ENCODE data around the gene C11orf58. TPM values are rescaled to one million over a fixed set of nuclear protein-coding genes. Genes with fewer than 3 reads are reported as not detected.

The C11orf58 gene
- 143 and 193 TPM in 2 replicates for total RNA-seq

GRCh38 chr11:16738193-16738946, at the start of gene C11orf58:
Gene C11orf58 (plus strand): TSS chr11:16738647. CDS start chr11:16738779, 132 bp downstream.
- DNase-seq (ENCODE audit: low read depth in 2 of 2) = peak; percentile 95 to 97

GRCh38 chr11:16690086-16690485, 48.4 kb upstream of the C11orf58 start:
- no peak for DNase-seq (ENCODE audit: low read depth in 2 of 2)

GRCh38 chr11:16703795-16704194, 34.7 kb upstream of the C11orf58 start:
- no peak for DNase-seq (ENCODE audit: low read depth in 2 of 2)

- DNase-seq (ENCODE audit: low read depth in 2 of 2) = no peak
These were observed 24.9 kb upstream of the C11orf58 start for GRCh38 chr11:16713594-16713993.

- DNase-seq (ENCODE audit: low read depth in 2 of 2) = no peak
These were observed 15.7 kb upstream of the C11orf58 start for GRCh38 chr11:16722581-16723344.

GRCh38 chr11:16727806-16728205, 10.6 kb upstream of the C11orf58 start:
- DNase-seq (ENCODE audit: low read depth in 2 of 2) = no peak

GRCh38 chr11:16737818-16738192, 642 bp upstream of the C11orf58 start:
- DNase-seq (ENCODE audit: low read depth in 2 of 2) = peak in 1 of 2 donors; percentile 34

GRCh38 chr11:16738947-16739815, 734 bp downstream of the C11orf58 start:
- peak in 1 of 2 donors; percentile 28 for DNase-seq (ENCODE audit: low read depth in 2 of 2)

- DNase-seq (ENCODE audit: low read depth in 2 of 2) = no peak
These were observed 3.0 kb downstream of the C11orf58 start for GRCh38 chr11:16741473-16741872.

- DNase-seq (ENCODE audit: low read depth in 2 of 2) = no peak
These were observed 5.0 kb downstream of the C11orf58 start for GRCh38 chr11:16743478-16743877.

- no peak for DNase-seq (ENCODE audit: low read depth in 2 of 2)
These were observed 5.8 kb downstream of the C11orf58 start for GRCh38 chr11:16744128-16744725.

GRCh38 chr11:16745950-16746605, 7.6 kb downstream of the C11orf58 start:
- DNase-seq (ENCODE audit: low read depth in 2 of 2) = no peak

- DNase-seq (ENCODE audit: low read depth in 2 of 2) = no peak
These were observed 10.6 kb downstream of the C11orf58 start for GRCh38 chr11:16749092-16749491.

- no peak for DNase-seq (ENCODE audit: low read depth in 2 of 2)
These were observed 11.2 kb downstream of the C11orf58 start for GRCh38 chr11:16749666-16750065.

- no peak for DNase-seq (ENCODE audit: low read depth in 2 of 2)
These were observed 12.0 kb downstream of the C11orf58 start for GRCh38 chr11:16750417-16750816.

- DNase-seq (ENCODE audit: low read depth in 2 of 2) = no peak
These were observed 20.1 kb downstream of the C11orf58 start for GRCh38 chr11:16758382-16759024.

GRCh38 chr11:16759857-16760508, 21.5 kb downstream of the C11orf58 start:
- peak in 1 of 2 donors; percentile 64 for DNase-seq (ENCODE audit: low read depth in 2 of 2)

GRCh38 chr11:16763746-16764145, 25.3 kb downstream of the C11orf58 start:
- no peak for DNase-seq (ENCODE audit: low read depth in 2 of 2)

GRCh38 chr11:16764888-16765287, 26.4 kb downstream of the C11orf58 start:
- no peak for DNase-seq (ENCODE audit: low read depth in 2 of 2)

GRCh38 chr11:16767137-16767536, 28.7 kb downstream of the C11orf58 start:
- DNase-seq (ENCODE audit: low read depth in 2 of 2) = no peak
